ENCODE results near the gene FLII.

The FLII gene

GRCh38 chr17:18240449-18240848, 18.1 kb downstream of the FLII start:
- TF ChIP-seq POLR2A (IDR thresholded peaks at IDR 0.05; ENCODE audit: extremely low read depth, insufficient read length) = no peak
- TF ChIP-seq, protein P1, sequence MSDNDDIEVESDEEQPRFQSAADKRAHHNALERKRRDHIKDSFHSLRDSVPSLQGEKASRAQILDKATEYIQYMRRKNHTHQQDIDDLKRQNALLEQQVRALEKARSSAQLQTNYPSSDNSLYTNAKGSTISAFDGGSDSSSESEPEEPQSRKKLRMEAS (IDR thresholded peaks at IDR 0.05; ENCODE audit: low read depth, low read length) = no peak
- no peak for TF ChIP-seq MYC (IDR thresholded peaks at IDR 0.05; ENCODE audit: low read depth, low read length)
- no peak for DNase-seq (ENCODE audit: low read depth)
- no peak overlapping the region for H3K4me3 ChIP-seq (ENCODE audit: low read depth, low read length)

GRCh38 chr17:18238299-18238698, 20.2 kb downstream of the FLII start:
- no peak for DNase-seq (ENCODE audit: low read depth)
- H3K4me3 ChIP-seq (ENCODE audit: low read depth, low read length) = no peak overlapping the region
- TF ChIP-seq POLR2A (IDR thresholded peaks at IDR 0.05; ENCODE audit: extremely low read depth, insufficient read length) (no peak), MYC (IDR thresholded peaks at IDR 0.05; ENCODE audit: low read depth, low read length) (no peak), CTCF (IDR thresholded peaks at IDR 0.05; ENCODE audit: low read depth, low read length) (no peak)

GRCh38 chr17:18237461-18237860, 21.1 kb downstream of the FLII start:
- no peak for DNase-seq (ENCODE audit: low read depth)
- TF ChIP-seq MYC (IDR thresholded peaks at IDR 0.05; ENCODE audit: low read depth, low read length) = no peak
- no peak for TF ChIP-seq CTCF (IDR thresholded peaks at IDR 0.05; ENCODE audit: low read depth, low read length)
- no peak for TF ChIP-seq POLR2A (IDR thresholded peaks at IDR 0.05; ENCODE audit: extremely low read depth, insufficient read length)
- TF ChIP-seq, protein P1 (IDR thresholded peaks at IDR 0.05; ENCODE audit: low read depth, low read length) = no peak

DNA sequence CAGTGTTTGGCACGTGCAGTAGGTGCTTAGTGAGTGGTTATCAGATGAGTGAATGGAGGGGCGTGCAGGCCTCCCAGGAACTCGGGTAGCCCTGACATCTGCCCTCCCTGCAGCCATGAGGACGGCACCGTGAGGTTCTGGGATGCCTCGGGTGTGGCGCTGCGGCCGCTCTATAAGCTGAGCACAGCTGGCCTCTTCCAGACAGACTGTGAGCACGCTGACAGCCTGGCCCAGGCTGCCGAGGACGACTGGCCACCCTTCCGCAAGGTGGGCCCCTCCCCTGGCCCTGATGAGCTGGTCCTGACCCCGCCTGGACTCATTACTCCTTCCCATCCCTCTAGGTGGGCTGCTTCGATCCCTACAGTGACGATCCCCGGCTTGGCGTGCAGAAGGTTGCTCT, 22.0 kb downstream of the FLII start:
- H3K4me3 ChIP-seq (ENCODE audit: low read depth, low read length) = no peak overlapping the region
- no peak for DNase-seq (ENCODE audit: low read depth)
- TF ChIP-seq POLR2A (IDR thresholded peaks at IDR 0.05; ENCODE audit: extremely low read depth, insufficient read length) = no peak
- no peak for TF ChIP-seq MYC (IDR thresholded peaks at IDR 0.05; ENCODE audit: low read depth, low read length)
- TF ChIP-seq, protein P1 (IDR thresholded peaks at IDR 0.05; ENCODE audit: low read depth, low read length) = no peak
- no peak for TF ChIP-seq CTCF (IDR thresholded peaks at IDR 0.05; ENCODE audit: low read depth, low read length)

More at GRCh38 chr17:18237461-18237860, 21.1 kb downstream of the FLII start:
- no peak overlapping the region for H3K4me3 ChIP-seq (ENCODE audit: low read depth, low read length)

DNA sequence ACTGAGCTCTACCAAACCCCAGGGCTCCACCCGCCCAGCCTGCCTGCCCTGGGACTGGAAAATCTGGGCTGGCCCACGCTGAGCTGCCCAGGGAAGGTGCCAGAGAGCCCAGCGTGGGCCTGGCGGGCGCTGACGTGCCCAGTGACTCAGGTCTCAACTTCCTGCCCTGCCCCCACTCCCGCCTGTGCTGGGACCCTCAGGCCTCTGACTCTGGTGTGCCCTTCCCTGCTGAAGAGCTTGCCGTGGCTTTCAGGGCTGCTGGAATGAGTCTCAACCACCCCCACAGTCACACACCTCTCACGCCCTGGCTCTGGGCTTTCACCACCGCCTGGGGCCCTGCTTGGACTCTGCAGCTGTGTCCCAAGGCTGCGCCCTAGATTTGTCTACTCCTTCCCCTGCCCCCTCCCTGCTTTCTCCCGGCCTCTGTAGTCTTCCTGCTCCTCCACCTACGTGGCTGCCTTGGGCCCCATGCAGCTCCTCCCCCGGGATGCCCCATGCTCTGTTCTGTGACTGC, 22.7 kb downstream of the FLII start:
- H3K4me3 ChIP-seq (ENCODE audit: low read depth, low read length) = no peak overlapping the region
- DNase-seq (ENCODE audit: low read depth) = no peak
- TF ChIP-seq POLR2A (IDR thresholded peaks at IDR 0.05; ENCODE audit: extremely low read depth, insufficient read length) (no peak), MYC (IDR thresholded peaks at IDR 0.05; ENCODE audit: low read depth, low read length) (no peak), CTCF (IDR thresholded peaks at IDR 0.05; ENCODE audit: low read depth, low read length) (no peak)
- TF ChIP-seq, protein P1 (IDR thresholded peaks at IDR 0.05; ENCODE audit: low read depth, low read length) = no peak

DNA sequence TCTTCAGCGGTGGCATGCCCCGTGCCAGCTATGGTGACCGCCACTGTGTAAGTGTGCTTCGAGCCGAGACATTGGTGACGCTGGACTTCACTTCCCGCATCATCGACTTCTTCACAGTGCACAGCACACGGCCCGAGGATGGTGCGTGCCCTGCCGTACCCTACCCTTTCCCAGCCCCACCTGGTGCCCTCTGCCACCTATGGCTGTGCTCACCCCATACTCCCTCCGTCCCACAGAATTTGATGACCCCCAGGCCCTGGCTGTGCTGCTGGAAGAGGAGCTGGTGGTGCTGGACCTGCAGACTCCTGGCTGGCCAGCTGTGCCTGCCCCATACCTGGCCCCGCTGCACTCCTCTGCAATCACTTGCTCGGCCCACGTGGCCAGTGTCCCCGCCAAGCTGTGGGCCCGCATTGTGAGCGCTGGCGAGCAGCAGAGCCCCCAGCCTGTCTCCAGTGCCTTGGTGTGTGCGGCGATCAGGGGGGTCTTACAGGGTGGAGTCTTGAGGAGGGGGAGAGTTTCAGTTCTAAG, 23.6 kb downstream of the FLII start:
- no peak for DNase-seq (ENCODE audit: low read depth)
- no peak overlapping the region for H3K4me3 ChIP-seq (ENCODE audit: low read depth, low read length)
- no peak for TF ChIP-seq POLR2A (IDR thresholded peaks at IDR 0.05; ENCODE audit: extremely low read depth, insufficient read length)
- TF ChIP-seq, protein P1 (IDR thresholded peaks at IDR 0.05; ENCODE audit: low read depth, low read length) = no peak

Measured in NB4 (cell line).